Body of pancreas (tissue), 4 donors: Measurements from ENCODE around the gene RPUSD1.

Source experiments
- POLR2A ChIP-seq, 3 donors: fragments of 450-650 bp; IDR thresholded peaks; one replicate each; pipeline ENCODE4 v1.6.1; 2016; ENCODE audit warnings: antibody characterized with exemption in 3 of 3, mild to moderate bottlenecking in 2 of 3
- TF ChIP-seq, protein P1 (sequence below), 7 experiments: fragments of 450-650 bp in 4 of 7; fragments of 200-600 bp in 3 of 7; sonication (generic) in 3 of 7; IDR thresholded peaks; one replicate each; pipeline ENCODE4 v1.5.1; 2016 to 2019; ENCODE audit warnings: antibody characterized with exemption in 7 of 7

DNA sequence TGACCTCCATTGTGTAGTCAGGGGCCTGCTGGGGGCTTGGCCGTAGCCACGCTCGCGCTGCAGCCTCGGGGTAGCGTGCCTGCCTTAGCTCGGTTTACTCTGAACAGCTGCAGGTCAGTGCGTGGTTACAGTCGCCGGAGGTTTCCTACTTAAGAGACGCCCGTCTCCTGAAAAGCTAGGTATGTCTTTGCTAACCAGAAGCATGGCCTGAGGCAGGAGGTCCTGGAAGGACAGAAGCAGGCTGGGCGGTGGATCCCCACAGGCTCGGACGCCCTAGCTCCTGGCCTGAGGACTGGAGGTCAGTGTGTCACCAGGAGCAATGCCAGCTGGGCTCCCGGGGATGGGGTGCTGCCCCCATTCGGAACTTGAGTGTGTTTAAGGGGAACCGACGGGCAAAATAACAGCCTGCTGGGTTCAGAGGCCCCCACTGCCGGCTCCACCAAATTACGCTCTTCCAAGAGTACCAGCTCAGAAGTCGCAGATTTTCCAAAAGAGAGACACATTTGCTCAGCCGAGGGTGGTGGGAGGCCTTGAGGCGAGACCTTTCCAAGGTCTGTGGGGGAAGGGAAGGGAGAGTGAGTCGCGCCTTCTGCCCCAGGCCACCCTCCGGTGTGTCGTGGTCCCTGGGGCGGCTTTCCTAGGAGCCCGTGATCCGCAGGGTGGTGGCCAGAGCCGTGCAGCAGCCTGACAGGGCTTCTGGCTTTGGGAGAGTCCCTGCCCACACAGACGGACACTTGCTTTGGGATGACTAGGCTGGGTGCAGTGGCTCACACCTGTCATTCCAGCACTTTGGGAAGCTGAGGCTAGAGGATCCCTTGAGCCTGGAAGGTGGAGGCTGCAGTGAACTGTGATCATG, 16.2 kb upstream of the RPUSD1 start:
- TF ChIP-seq POLR2A (IDR thresholded peaks at IDR 0.05) = no peak
- TF ChIP-seq, protein P1, sequence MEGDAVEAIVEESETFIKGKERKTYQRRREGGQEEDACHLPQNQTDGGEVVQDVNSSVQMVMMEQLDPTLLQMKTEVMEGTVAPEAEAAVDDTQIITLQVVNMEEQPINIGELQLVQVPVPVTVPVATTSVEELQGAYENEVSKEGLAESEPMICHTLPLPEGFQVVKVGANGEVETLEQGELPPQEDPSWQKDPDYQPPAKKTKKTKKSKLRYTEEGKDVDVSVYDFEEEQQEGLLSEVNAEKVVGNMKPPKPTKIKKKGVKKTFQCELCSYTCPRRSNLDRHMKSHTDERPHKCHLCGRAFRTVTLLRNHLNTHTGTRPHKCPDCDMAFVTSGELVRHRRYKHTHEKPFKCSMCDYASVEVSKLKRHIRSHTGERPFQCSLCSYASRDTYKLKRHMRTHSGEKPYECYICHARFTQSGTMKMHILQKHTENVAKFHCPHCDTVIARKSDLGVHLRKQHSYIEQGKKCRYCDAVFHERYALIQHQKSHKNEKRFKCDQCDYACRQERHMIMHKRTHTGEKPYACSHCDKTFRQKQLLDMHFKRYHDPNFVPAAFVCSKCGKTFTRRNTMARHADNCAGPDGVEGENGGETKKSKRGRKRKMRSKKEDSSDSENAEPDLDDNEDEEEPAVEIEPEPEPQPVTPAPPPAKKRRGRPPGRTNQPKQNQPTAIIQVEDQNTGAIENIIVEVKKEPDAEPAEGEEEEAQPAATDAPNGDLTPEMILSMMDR (IDR thresholded peaks at IDR 0.05) = no peak
